ENCODE results near the gene NSMCE1. TPM values are rescaled to one million over a fixed set of nuclear protein-coding genes. Genes with fewer than 3 reads are reported as not detected.

NSMCE1 gene
- total RNA-seq, 4 donors from 2014 or later, result 3.2 to 43.6 (median 35.6) TPM

DNA sequence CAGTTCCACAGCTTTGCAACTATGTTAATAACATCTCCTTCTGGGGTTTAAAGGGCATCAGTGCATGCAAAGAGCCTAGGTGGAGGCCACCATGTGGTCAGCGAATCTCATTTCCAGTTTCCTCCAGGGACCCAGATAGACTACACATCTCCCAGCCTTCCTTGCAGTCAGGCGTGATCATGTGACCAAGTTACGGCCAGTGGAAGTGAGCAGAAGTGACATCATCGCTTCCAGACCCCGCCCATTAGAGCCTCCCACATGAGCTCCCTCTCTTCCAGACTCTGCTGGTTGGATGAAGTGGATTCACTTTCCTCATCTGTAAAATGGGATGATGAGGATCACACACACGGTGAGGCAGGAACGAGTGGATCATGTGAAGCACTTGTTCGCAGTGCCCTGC, 92.7 kb downstream of the NSMCE1 start:
- Histone ChIP-seq H3K4me3 (no peak overlapping the region), H3K36me3 (no peaks in the 10 kb centered on the region), H3K27me3 (no peaks in the 10 kb centered on the region), H3K4me1 (no peaks in the 10 kb centered on the region), H3K9me3 (no peaks in the 10 kb centered on the region), H3K27ac (no peak overlapping the region)
- intact Hi-C loops (cut with DNase I; ENCODE audit: low total_unique reads), result loop anchor here (5.0 kb wide), 1 partner anchor 281 kb away; no protein-coding TSS in a partner anchor
- DNase-seq, result no peak
- TF ChIP-seq, protein P1, sequence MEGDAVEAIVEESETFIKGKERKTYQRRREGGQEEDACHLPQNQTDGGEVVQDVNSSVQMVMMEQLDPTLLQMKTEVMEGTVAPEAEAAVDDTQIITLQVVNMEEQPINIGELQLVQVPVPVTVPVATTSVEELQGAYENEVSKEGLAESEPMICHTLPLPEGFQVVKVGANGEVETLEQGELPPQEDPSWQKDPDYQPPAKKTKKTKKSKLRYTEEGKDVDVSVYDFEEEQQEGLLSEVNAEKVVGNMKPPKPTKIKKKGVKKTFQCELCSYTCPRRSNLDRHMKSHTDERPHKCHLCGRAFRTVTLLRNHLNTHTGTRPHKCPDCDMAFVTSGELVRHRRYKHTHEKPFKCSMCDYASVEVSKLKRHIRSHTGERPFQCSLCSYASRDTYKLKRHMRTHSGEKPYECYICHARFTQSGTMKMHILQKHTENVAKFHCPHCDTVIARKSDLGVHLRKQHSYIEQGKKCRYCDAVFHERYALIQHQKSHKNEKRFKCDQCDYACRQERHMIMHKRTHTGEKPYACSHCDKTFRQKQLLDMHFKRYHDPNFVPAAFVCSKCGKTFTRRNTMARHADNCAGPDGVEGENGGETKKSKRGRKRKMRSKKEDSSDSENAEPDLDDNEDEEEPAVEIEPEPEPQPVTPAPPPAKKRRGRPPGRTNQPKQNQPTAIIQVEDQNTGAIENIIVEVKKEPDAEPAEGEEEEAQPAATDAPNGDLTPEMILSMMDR (IDR thresholded peaks at IDR 0.05), result no peak
- TF ChIP-seq POLR2A (IDR thresholded peaks at IDR 0.05), result no peak

Other genes with a start within 250 kb of the NSMCE1 start
- not detected for gene C16orf82, start 201.8 kb downstream of the NSMCE1 start, total RNA-seq
- 10 to 100 TPM in 2 of 4 donors, 1 to 10 TPM in 1, not detected in 1; 4.1 to 31.0 (median 11.5) TPM for gene KDM8, start 65.2 kb downstream of the NSMCE1 start, total RNA-seq
- 100 to 1,000 TPM in 1 of 4 donors, 10 to 100 TPM in 2, 1 to 10 TPM in 1; 9.4 to 137 (median 45.4) TPM for gene IL4R, start 45.2 kb upstream of the NSMCE1 start, total RNA-seq
- gene IL21R, start 133.4 kb upstream of the NSMCE1 start, total RNA-seq, result under 1 TPM in 2 of 4 donors, not detected in 2; 0.21 to 0.46 TPM